Measurements from ENCODE around the gene PRKCH.

DNA sequence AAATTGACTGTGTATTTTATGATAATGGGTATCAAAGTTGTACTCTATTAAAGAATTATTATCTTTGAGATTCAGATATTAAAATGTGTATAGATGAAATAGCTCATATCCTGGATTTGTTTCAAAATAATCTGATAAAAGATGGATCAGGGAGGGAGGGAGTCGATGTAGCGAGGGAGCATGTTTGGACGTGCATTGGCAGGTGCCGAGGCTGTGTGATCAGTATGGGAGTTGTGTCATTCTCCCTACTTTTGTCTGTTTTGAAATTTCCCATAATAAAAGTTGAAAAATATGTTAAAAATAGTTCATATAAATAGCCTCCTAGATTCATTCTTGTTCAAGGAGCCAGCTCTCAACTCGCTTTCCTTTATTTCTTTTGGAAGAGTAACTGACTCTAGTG lies 202.4 kb downstream of the PRKCH start:
- TF ChIP-seq, protein P1, sequence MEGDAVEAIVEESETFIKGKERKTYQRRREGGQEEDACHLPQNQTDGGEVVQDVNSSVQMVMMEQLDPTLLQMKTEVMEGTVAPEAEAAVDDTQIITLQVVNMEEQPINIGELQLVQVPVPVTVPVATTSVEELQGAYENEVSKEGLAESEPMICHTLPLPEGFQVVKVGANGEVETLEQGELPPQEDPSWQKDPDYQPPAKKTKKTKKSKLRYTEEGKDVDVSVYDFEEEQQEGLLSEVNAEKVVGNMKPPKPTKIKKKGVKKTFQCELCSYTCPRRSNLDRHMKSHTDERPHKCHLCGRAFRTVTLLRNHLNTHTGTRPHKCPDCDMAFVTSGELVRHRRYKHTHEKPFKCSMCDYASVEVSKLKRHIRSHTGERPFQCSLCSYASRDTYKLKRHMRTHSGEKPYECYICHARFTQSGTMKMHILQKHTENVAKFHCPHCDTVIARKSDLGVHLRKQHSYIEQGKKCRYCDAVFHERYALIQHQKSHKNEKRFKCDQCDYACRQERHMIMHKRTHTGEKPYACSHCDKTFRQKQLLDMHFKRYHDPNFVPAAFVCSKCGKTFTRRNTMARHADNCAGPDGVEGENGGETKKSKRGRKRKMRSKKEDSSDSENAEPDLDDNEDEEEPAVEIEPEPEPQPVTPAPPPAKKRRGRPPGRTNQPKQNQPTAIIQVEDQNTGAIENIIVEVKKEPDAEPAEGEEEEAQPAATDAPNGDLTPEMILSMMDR (IDR thresholded peaks at IDR 0.05; ENCODE audit: poor library complexity), result no peak
- TF ChIP-seq EZH2 (IDR thresholded peaks at IDR 0.05; ENCODE audit: borderline replicate concordance), result no peak
- no peak for TF ChIP-seq EZH2phosphoT487 (IDR thresholded peaks at IDR 0.05; ENCODE audit: low read depth, severe bottlenecking, unreplicated experiment)

Data from hepatocyte (in vitro differentiated cells).